HepG2 (cell line): ENCODE results near the gene PRUNE1. TPM values are rescaled to one million over a fixed set of nuclear protein-coding genes. Genes with fewer than 3 reads are reported as not detected.

Experiments
- ARID5B ChIP-seq: IDR thresholded peaks from 2 replicates; pipeline ENCODE4 v1.4.0; 2020; ENCODE audit warnings: mild to moderate bottlenecking, missing genetic modification reagents
- FOXA3 ChIP-seq: IDR thresholded peaks from 2 replicates; pipeline ENCODE4 v1.6.1; 2016; ENCODE audit warnings: missing genetic modification reagents, missing compliant biosample characterization
- HNF1A ChIP-seq, 2 experiments: sonication (generic) in 1 of 2; formaldehyde crosslinking in 1 of 2; IDR thresholded peaks; 2 replicates each; pipeline versions ENCODE4 v1.4.0 to v1.6.1; 2016 to 2020; ENCODE audit warnings: borderline replicate concordance in 1 of 2, low read depth in 1 of 2, mild to moderate bottlenecking in 1 of 2, missing genetic modification reagents in 1 of 2
- HNF4A ChIP-seq: sonication (generic); formaldehyde crosslinking; IDR thresholded peaks from 2 replicates; pipeline ENCODE4 v1.4.0; 2020; ENCODE audit warnings: missing genetic modification reagents
- MXI1 ChIP-seq: IDR thresholded peaks from 3 replicates; pipeline ENCODE4 v1.6.1; 2012; ENCODE audit warnings: low read depth, low read length, inconsistent platforms, borderline replicate concordance
- NFRKB ChIP-seq: fragments of 450-650 bp; IDR thresholded peaks from 2 replicates; pipeline ENCODE4 v1.6.1; 2017
- POLR2G ChIP-seq: fragments of 200-400 bp; formaldehyde crosslinking; IDR thresholded peaks from 2 replicates; pipeline ENCODE4 v1.6.1; 2018; ENCODE audit warnings: mild to moderate bottlenecking, low read depth, low read length, moderate library complexity
- REL ChIP-seq: sonication (generic); formaldehyde crosslinking; conservative IDR thresholded peaks from 2 replicates; pipeline ENCODE4 v1.8.0; 2022; ENCODE audit warnings: mild to moderate bottlenecking, missing genetic modification reagents, moderate library complexity
- RNF2 ChIP-seq: fragments of 450-650 bp; conservative IDR thresholded peaks from 2 replicates; pipeline ENCODE4 v1.6.1; 2016; ENCODE audit warnings: low read depth
- SALL1 ChIP-seq: sonication (generic); formaldehyde crosslinking; IDR thresholded peaks from 2 replicates; pipeline ENCODE4 v1.8.0; 2022; ENCODE audit warnings: mild to moderate bottlenecking, missing genetic modification reagents
- SIN3A ChIP-seq: IDR thresholded peaks from 2 replicates; pipeline ENCODE4 v1.6.1; 2011; ENCODE audit warnings: low read depth, mild to moderate bottlenecking, control low read depth, low read length, borderline replicate concordance
- SP2 ChIP-seq: sonication (generic); formaldehyde crosslinking; IDR thresholded peaks from 2 replicates; pipeline ENCODE4 v1.5.1; 2020; ENCODE audit warnings: mild to moderate bottlenecking, missing genetic modification reagents
- SRSF1 ChIP-seq: fragments of 200-400 bp; formaldehyde crosslinking; optimal IDR thresholded peaks from 2 replicates; pipeline ENCODE3; 2017; ENCODE audit warnings: mild to moderate bottlenecking, low read depth, low read length, moderate library complexity
- TBX3 ChIP-seq: fragments of 450-650 bp; IDR thresholded peaks from 2 replicates; pipeline ENCODE4 v1.6.1; 2017; ENCODE audit warnings: antibody characterized with exemption, mild to moderate bottlenecking, inconsistent platforms, borderline replicate concordance
- ZNF350 ChIP-seq: sonication (generic); formaldehyde crosslinking; IDR thresholded peaks from 2 replicates; pipeline ENCODE4 v1.4.0; 2020; ENCODE audit warnings: mild to moderate bottlenecking, low read depth, missing genetic modification reagents, borderline replicate concordance
- ZNF468 ChIP-seq: sonication (generic); formaldehyde crosslinking; IDR thresholded peaks from 2 replicates; pipeline ENCODE4 v1.8.0; 2022; ENCODE audit warnings: mild to moderate bottlenecking, moderate library complexity, missing genetic modification reagents
- ZNF546 ChIP-seq: sonication (generic); formaldehyde crosslinking; conservative IDR thresholded peaks from 2 replicates; pipeline ENCODE4 v1.8.1; 2023; ENCODE audit warnings: mild to moderate bottlenecking, missing genetic modification reagents
- polyA plus RNA-seq, 8 experiments: library from polyadenylated mRNA; depleted of rRNA in 3 of 8; stranded (reverse) in 7 of 8; unstranded in 1 of 8; fragments of >200 nt; fragmentation: Illumina TruSeq in 4 of 8; extraction: Trizol in 4 of 8; gene quantifications; 2 replicates each; pipeline versions ENCODE4 v1.2.1 to v1.2.3, GENCODE V29; 2011 to 2016; ENCODE audit warnings: low read depth in 4 of 8, missing spikeins in 1 of 8, mixed read lengths in 1 of 8; ENCODE audit not compliant: insufficient read depth in 1 of 8
- total RNA-seq, 5 experiments: library from RNA; depleted of rRNA; stranded (reverse); fragments of >200 nt; fragmentation: Illumina TruSeq; extraction: Trizol; gene quantifications; 2 replicates each; pipeline ENCODE4 v1.2.3, GENCODE V29; 2016; ENCODE audit warnings: low read depth in 1 of 5

Gene PRUNE1
- total and polyA plus RNA-seq, 2 of the 13 experiments (the other 11 are each of a cell fraction or from before 2014, with no cell fraction given), result 19.0 to 31.9 TPM

GRCh38 chr1:151006327-151007052 lies 1.8 kb upstream of the PRUNE1 start, which contains the start of gene MINDY1 (continued):
- TF ChIP-seq HNF1A (IDR thresholded peaks at IDR 0.05; ENCODE audit: low read depth), result no peak
- no peak for TF ChIP-seq HNF1A (CRISPR knock-in tag; IDR thresholded peaks at IDR 0.05; ENCODE audit: borderline replicate concordance)
- TF ChIP-seq SRSF1, result peak; percentile 38
- no peak for TF ChIP-seq REL (CRISPR knock-in tag)
- 0 out of 2 replicates have a peak, but pooled peaks have one; percentile 17 for TF ChIP-seq ZNF546 (CRISPR knock-in tag)
- TF ChIP-seq ZNF350 (CRISPR knock-in tag), result no peak
- peak; percentile 50; the same call in 1 of the 2 replicates for TF ChIP-seq ARID5B (CRISPR knock-in tag)
- TF ChIP-seq SALL1 (CRISPR knock-in tag), result peak; percentile 49; the same call in 1 of the 2 replicates
- TF ChIP-seq NFRKB, result no peak
- no peak for TF ChIP-seq TBX3
- TF ChIP-seq HNF4A (CRISPR knock-in tag), result peak; percentile 22; the same call in 1 of the 2 replicates
- TF ChIP-seq RNF2, result no peak
- TF ChIP-seq FOXA3 (CRISPR knock-in tag), result peak; percentile 12; the same call in 1 of the 2 replicates
- 0 out of 3 replicates have a peak, but pooled peaks have one; percentile 18 for TF ChIP-seq MXI1
- peak; percentile 79 for TF ChIP-seq POLR2G
- TF ChIP-seq ZNF468 (CRISPR knock-in tag), result no peak
- no peak for TF ChIP-seq SP2 (CRISPR knock-in tag)
- peak; percentile 64; the same call in 1 of the 2 replicates for TF ChIP-seq SIN3A
